Measurements from ENCODE around the gene ESRRA.
A peak's percentile ranks its signal among the peaks of the same experiment; 100 is the strongest.

The ESRRA gene

DNA sequence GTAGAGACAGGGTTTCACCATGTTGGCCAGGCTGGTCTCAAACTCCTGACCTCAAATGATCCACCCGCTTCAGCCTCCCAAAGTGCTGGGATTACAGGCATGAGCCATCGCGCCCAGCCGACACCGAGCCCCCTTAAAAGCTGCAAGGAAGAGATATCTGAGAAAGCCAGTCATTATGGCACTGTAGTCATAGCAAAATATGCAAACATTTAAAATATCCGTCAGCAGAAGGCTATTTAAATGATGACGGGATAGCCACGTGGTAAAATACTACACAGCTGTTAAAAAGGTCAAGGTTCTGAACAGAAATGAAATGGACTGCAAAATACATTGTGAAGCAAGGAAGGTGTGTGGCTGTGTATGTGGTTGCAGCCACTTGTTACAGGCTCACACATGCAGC, 28.2 kb downstream of the ESRRA start:
- no peak for DNase-seq

DNA sequence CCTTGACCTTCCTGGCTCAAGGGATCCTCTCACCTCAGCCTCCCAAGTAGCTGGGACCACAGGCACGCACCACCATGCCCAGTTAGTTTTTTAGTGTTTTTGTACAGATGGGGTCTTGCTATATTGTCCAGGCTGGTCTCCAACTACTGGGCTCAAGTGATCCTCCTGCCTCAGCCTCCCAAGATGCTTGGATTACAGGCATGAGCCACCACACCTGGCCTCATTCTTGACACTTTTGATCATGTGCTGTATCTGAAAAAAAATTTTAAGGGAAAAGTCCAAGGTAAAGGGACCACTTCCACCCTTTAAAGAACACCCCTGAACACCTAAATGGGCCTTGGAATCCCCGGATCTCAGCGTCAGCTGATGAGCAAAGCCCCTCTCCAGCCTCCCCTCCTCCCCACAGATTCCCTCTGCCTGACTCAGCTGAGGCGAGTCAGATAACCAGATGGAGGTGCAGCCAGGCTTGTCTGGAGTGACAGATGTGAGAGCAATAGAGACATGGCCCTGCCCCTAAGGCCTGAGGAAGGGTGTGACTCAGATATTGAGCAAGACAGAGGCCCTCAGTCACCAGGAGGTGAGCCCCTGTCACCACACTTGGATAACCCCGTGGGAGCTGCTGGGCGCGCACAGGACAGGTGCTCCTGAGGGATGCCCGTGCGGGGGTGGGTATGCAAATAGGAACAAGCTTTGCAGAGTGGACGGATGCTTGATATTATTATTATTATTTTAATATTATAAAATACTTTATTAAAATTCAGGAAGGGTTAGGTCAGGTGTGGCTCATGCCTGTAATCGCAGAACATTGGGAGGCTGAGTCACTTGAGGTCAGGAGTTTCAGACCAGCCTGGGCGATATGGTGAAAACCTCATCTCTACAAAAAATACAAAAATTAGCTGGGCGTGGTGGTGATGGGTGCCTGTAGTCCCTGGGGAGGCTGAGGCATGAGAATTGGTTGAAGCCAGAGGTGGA, 29.7 kb downstream of the ESRRA start:
- no peak for DNase-seq

DNA sequence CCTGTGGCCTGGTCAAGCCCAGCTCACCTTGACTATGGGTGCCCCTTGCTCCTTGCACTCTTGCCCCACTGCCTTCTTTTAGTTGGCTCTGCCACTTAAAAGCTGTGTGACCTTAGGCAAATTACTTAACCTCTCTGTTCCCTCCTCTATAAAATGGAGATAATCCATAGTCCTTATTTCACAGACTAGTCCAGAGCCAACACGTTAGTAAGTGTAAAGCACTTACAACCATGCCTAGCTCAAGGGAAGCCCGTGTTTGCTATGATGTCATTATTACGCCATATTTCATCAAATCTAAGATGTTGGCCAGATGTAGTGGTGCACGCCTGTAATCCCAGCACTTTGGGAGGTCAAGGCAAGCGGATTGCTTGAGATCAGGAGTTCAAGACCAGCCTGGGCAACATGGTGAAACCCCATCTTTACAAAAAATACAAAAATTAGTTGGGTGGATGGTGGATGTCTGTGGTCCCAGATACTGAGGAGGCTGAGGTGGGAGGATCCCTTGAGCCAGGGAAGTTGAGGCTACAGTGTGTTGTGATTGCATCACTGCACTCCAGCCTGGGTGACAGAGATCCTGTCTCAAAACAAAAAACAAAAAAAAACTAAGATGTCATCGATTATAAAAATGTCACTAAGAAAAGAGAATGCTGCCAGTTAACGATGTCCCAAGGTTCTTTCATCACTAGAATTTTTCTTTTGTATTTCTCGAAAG, 32.4 kb downstream of the ESRRA start:
- no peak for DNase-seq

DNA sequence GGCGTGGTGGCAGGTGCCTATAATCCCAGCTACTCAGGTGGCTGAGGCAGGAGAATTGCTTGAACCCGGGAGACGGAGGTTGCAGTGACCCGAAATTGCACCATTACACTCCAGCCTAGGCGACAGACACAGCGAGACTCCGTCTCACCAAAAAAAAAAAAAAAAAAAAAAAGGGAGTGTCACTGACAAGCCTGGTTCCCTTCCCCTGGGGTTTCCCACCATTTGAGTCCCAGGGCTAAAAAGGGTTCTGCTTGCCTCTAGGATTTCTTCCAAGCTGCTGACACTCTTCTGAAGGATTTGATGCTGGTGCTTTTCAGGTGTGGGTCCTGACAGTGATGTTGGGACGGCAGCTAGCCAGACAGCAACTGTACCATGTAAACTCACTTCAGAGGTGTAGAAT, 33.4 kb downstream of the ESRRA start:
- no peak for DNase-seq

DNA sequence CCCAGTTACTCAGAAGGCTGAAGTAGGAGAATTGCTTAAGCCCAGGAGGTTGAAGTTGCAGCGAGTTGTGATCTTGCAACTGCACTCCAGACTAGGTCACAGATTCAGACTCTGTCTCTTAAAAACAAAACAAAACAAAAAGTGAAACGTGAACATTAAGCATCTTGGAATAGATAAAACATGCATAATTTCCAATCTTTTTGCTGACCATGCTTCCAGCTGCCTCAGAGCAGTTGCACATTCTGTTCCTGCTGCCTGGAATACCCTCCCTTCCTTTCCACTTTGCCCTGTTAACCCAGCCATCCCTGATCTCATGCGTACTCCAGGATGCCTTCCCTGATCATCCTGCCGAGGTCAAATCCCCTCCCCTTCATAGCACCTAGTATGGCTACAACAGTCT, 34.0 kb downstream of the ESRRA start:
- DNase-seq = no peak

DNA sequence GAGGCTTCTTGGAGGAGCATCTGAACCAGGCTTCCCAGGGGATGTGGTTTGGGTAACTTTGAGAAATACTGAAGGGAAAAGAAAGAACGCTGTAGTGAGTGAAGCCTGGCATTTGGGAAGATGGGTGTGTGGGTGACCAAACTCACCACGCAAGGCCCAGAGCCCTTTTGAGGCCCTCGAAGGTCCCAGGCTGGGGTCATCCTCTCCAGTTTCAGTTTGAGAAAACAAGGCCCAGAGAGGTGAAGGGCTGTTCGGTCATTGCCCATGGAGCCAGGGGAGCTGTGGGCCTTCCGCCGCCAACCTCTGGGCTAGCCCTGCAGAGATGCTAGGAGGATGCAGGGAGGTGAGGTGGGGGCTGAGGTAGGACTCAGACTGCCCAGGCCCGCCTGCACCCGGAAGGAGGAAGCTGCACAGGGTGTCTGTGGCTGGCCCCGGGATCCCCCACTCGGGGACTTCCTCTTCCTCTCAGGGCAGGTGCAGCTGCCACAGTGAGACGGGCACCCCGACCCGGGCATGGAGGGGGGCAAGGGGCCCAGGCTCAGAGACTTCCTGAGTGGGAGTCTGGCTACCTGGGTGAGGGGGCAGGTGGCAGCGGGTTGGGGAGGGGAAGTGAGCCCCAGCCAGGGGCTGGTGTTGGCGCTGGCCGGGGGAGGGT, 34.6 kb downstream of the ESRRA start, which contains the start of gene CCDC88B:
TSS of gene CCDC88B (plus strand) at position 451 of the 655 bp plus-strand sequence. CDS start at position 514, 63 bp downstream.
- peak; percentile 72 to 87 (median 83) for DNase-seq

DNA sequence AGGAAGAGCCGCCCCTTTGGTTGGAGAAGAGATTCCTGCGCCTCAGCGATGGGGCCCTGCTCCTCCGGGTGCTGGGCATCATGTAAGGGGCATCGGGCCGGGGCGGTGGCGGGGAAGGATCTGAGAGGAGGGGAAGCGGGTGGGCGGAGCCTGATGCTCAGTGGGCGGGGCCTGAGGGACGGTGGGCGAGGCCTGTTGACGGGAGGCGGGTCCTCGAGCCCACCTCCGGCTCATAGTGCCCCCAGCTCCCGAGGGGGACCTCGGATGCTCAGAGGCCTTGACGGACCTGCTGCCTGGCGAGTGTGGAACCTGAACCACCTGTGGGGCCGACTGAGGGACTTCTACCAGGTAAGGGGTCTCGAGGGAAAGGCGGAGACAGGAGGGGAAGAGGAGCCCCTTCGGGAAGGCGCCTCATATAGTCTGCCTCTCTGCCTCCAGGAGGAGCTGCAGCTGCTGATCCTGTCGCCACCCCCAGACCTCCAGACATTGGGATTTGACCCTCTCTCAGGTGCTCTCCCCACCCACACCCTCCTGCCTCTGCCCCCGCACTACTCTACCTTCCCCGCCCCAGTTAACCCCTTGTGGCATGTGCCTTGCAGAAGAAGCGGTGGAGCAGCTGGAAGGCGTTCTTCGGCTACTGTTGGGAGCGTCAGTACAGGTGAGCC, 35.5 kb downstream of the ESRRA start:
- peak; percentile 23 to 76 (median 71) for DNase-seq

DNA sequence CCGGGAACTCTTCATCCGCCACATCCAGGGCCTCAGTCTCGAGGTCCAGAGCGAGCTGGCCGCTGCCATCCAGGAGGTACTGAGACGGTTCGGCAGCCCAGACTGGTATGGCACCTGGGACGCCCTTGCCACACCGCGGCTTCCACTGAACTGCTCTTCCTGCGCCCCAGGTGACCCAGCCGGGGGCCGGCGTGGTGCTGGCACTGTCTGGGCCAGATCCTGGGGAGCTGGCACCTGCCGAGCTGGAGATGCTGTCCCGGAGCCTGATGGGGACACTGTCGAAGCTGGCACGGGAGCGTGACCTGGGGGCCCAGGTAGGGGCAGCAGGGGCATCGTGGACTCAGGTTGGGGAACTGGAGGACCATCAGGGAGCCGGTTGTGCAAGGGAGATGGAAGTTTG, 36.1 kb downstream of the ESRRA start:
- no peak for DNase-seq

DNA sequence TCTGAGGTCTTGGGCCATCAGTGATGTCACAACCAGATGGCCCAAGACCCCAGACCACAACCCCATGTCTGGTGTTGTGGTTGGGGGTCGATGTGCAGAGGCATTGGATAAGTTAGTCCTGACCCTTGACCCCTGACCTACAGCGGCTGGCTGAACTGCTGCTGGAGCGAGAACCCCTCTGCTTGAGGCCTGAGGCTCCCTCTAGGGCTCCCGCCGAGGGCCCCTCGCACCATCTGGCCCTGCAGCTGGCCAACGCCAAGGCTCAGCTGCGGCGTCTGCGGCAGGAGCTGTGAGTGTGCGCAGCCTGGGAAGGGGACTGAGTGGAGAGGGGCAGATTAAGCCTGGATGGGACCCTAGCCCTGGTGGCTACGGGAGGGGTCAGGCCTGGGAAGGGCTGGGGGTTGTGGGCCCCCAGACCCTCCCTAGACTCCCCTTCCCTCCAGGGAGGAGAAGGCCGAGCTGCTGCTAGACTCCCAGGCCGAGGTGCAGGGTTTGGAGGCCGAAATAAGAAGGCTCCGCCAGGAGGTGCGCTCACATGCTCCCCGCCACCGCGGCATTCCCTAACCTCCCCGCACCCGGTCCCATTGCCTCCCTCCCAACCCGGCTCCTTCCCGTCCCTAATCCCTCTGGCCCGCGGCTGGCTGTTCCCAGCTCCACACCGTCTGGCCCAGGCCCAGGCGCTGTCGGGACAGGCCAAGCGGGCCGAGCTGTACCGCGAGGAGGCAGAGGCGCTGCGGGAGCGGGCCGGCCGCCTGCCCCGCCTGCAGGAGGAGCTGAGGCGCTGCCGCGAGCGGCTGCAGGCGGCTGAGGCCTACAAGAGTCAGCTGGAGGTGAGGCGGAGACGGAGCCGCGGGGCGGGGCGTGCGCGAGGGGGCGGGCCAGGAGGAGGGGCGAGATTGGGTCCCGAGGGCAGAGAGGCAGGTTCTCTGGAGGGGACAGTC, 36.8 kb downstream of the ESRRA start:
- peak; percentile 78 to 90 (median 86) for DNase-seq

DNA sequence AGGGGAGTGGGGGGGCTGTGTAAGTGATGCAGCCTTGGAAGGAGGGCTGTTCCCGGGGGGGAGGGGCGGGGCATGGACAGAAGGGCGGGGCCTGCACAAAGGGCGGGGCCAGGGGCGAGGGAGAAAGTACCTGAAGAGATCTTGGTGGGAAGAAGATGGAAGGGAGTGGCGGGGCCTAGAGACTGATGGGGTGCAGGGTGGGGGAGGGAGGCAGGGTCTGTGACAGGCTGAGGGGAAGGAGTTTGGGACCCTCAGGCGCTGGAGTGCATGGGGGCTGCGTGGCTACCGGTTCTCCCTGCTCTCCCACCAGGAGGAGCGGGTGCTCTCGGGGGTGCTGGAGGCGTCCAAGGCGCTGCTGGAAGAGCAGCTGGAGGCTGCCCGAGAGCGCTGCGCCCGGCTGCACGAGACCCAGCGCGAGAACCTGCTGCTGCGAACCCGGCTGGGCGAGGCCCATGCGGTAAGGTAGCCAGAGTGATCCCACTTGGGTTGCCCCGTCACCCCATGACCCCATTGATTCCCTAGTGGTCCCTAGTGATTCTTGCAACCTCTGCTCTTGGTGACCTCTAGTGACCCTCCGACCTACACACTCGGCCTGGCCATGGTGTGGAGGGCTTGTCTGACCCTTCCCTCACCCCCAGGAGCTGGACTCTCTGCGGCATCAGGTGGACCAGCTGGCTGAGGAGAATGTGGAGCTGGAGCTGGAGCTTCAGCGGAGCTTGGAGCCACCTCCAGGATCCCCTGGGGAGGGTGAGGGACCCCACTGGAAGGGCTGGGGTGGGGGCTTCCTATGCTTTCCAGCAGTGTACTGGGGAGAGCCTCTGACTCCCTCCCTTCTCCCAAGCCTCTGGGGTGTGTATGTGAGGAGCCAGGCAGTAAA, 37.8 kb downstream of the ESRRA start:
- DNase-seq = no peak

DNA sequence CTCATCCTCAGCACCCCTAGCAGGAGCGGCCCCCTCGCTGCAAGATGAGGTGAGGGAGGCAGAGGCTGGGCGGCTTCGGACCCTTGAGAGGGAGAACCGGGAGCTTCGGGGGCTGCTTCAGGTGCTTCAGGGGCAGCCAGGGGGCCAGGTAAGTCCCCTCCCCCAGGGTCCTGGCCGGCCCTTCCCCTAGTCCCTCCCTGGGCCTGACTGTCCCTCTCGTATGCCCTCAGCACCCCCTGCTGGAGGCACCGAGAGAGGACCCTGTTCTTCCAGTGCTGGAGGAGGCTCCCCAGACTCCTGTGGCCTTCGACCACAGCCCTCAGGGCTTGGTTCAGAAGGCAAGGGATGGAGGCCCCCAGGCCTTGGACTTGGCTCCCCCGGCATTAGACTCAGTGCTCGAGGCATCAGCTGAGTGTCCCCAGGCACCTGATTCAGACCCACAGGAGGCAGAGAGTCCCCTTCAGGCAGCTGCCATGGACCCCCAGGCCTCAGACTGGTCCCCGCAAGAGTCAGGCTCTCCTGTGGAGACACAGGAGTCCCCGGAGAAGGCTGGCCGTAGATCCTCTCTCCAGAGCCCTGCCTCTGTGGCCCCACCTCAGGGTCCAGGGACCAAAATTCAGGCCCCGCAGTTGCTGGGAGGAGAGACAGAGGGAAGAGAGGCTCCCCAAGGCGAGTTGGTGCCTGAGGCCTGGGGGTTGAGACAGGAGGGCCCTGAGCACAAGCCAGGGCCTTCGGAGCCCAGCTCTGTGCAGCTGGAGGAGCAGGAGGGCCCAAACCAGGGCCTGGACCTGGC, 38.6 kb downstream of the ESRRA start:
- no peak for DNase-seq

DNA sequence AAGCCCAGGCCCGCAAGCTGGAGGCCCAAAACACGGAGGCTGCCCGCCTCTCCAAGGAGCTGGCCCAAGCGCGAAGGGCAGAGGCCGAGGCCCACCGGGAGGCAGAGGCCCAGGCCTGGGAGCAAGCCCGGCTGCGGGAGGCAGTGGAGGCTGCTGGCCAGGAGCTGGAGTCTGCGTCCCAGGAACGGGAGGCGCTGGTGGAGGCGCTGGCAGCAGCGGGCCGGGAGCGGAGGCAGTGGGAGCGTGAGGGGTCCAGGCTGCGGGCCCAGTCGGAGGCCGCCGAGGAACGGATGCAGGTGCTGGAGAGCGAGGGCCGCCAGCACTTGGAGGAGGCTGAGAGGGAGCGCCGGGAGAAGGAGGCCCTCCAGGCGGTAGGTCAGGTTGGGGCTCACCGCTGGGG, 39.5 kb downstream of the ESRRA start:
- no peak for DNase-seq

DNA sequence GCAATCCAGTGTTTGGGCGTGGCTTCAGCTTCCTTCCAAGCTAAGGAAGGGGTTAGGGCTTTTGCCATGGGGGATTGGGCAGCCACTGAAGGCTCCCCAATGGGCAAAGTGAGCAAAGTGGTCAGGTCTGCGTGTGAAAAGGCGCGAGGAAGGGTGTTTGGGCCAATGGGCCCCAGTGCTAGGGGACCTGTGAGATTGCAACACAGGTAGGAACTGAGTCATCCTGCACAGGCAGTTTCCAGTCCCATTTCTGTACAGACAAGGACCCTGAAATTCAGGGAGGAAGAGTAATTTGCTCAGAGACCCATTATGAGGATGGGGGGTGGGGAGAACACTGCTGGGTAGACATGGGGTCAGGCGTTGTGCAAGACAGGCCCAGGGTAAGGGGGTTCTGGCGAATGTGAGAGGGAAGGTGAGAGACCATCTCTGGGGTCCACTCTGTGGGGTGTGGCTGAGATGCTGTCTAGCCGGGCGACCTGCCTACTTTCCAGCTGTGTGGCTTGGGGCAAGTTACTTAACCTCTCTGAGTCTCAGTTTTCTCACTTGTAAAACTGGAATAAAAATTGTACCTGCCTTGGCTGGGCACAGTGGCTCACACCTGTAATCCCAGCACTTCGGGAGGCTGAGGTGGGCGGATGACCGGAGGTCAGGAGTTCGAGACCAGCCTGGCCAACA, 42.0 kb downstream of the ESRRA start:
- no peak for DNase-seq

DNA sequence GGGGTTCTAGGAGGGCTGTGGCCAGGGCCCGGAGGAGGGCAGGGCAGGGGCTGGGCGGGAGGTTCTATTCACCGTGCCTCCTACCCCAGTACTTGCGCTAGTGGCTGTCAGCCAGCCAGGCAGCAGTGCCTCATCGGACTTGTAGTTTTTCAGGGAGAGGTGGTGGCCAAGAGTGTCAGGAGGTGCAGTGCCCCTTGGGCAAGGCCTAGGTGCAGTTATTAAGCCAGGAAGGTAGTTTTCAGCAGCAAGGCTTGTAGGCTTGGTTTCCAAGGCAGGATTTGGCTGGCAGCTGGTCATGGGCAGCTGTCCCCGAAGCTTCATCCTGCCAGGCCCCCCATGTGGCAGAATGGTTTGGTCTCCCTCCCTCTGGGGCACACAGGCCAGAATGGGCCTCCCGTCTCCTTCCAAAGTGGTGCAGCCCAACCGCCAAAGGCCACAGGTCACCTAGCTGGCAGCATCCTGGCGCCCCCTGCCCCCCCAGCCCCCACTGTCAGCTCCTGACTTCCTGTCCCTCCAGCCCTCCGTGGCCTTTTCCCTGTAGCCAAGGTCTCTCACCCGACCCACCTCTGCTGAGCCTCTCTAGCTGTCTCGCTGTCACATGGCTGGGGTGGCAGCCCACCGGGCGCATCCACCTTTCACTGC, 43.2 kb downstream of the ESRRA start:
- DNase-seq = no peak

DNA sequence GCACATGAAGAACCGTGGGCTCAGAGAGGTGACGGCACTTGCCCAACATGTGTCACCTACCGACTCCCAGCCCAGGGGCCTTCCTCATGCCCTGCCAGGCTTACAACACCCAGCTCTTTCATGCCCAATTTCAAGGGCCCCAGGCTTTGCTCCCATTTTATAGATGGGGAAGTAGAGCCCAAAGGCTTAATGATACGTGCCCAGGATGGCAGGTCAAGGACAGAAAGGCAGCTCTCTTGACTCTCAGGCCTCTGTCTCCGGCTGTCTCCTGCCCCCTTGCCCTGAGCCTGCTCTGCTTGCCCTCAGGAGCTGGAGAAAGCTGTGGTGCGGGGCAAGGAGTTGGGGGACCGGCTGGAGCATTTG, 43.7 kb downstream of the ESRRA start:
- no peak for DNase-seq

DNA sequence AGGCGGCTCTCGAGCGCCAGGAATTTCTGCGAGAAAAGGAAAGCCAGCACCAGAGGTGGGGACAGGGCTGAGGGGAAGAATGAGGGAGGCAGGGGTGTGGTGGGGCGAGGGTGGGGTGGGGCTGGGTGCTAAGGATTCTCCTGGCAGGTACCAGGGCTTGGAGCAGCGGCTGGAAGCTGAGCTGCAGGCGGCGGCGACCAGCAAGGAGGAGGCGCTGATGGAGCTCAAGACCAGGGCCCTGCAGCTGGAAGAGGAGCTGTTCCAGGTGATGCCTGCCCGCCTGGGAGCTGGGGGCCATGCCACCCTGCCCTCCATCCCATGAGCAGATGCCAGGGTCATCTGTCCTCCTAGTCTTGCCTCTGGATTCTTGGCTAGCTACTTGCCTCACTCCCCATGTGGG, 44.1 kb downstream of the ESRRA start:
- no peak for DNase-seq

DNA sequence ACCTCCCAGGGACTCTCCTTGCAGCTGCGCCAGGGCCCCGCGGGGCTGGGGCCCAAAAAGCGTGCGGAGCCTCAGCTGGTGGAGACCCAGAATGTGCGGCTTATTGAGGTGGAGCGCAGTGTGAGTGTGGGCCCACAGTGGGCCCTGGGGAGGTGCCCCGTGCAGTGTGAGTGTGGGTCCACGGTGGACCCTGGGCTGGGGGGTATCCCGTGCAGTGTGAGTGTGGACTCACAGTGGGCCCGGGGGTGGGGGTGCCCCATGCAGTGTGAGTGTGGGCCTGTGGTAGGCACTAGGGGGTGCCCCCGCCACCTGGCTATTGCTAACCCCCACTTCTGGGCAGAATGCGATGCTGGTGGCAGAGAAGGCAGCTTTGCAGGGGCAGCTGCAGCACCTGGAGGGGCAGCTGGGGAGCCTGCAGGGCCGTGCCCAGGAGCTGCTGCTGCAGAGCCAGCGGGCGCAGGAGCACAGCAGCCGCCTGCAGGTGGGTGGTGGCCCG, 45.9 kb downstream of the ESRRA start:
- no peak for DNase-seq
